Thyroid gland (tissue), 4 donors: Measurements from ENCODE around the gene ZNF441.

Experiments used
- CTCF ChIP-seq, 6 experiments: fragments of 200-600 bp in 3 of 6; fragments of 450-650 bp in 3 of 6; sonication (generic) in 3 of 6; IDR thresholded peaks; one replicate each; pipeline ENCODE4 v1.5.1; 2016 to 2019; ENCODE audit warnings: antibody characterized with exemption in 6 of 6, mild to moderate bottlenecking in 2 of 6, inconsistent platforms in 1 of 6, moderate library complexity in 1 of 6
- POLR2A ChIP-seq, 2 donors: fragments of 450-650 bp; IDR thresholded peaks; one replicate each; pipeline ENCODE4 v1.6.1; 2017; ENCODE audit warnings: antibody characterized with exemption in 2 of 2, mild to moderate bottlenecking in 2 of 2, moderate library complexity in 1 of 2

GRCh38 chr19:11763117-11763516 is 3.7 kb upstream of the ZNF441 start:
- TF ChIP-seq POLR2A (IDR thresholded peaks at IDR 0.05) = no peak
- no peak for TF ChIP-seq CTCF (IDR thresholded peaks at IDR 0.05)
